ENCODE measurements around the gene THEMIS. TPM values are rescaled to one million over a fixed set of nuclear protein-coding genes. Genes with fewer than 3 reads are reported as not detected.

The THEMIS gene
- total RNA-seq, 1 experiment from 2014 or later, result not detected

Small RNAs within 50 kb of the gene (small RNA-seq; reads per million reads assigned to genes)
- 0 reads per million in 2 experiments for gene MRPS17P5
